Measurements from ENCODE around the gene CCDC102B.

DNA sequence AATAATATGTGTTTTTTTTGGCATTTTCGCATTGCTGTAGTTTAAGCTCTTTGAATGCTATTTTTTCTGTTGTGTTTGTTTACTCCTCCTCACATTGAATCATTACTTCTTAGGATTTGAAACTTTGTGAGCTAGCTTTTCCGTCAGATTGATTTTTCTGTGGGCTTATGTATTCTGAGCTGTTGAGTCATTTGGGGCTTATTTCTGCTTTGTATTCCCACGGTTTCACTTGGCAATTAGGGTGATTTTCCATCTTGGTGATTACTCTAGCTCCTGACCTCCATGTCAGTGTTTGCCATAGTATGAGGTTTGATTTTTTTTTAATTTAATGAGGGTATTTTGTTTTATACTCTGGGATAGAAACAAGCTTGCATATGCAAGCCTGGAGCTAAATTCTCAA, 200.0 kb downstream of the CCDC102B start:
- TF ChIP-seq, protein P1, sequence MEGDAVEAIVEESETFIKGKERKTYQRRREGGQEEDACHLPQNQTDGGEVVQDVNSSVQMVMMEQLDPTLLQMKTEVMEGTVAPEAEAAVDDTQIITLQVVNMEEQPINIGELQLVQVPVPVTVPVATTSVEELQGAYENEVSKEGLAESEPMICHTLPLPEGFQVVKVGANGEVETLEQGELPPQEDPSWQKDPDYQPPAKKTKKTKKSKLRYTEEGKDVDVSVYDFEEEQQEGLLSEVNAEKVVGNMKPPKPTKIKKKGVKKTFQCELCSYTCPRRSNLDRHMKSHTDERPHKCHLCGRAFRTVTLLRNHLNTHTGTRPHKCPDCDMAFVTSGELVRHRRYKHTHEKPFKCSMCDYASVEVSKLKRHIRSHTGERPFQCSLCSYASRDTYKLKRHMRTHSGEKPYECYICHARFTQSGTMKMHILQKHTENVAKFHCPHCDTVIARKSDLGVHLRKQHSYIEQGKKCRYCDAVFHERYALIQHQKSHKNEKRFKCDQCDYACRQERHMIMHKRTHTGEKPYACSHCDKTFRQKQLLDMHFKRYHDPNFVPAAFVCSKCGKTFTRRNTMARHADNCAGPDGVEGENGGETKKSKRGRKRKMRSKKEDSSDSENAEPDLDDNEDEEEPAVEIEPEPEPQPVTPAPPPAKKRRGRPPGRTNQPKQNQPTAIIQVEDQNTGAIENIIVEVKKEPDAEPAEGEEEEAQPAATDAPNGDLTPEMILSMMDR (IDR thresholded peaks at IDR 0.05; ENCODE audit: insufficient read depth, low read length, poor library complexity, severe bottlenecking), result no peak
- TF ChIP-seq EZH2phosphoT487 (conservative IDR thresholded peaks at IDR 0.05; ENCODE audit: low read length), result no peak

Data from SU-DHL-6 (cell line).